K562 (cell line): Measurements from ENCODE around the gene KCNC3. TPM values are rescaled to one million over a fixed set of nuclear protein-coding genes. Genes with fewer than 3 reads are reported as not detected.

Source experiments
- AFF4 ChIP-seq: sonication (generic); formaldehyde crosslinking; IDR thresholded peaks from 2 replicates; pipeline ENCODE4 v1.8.0; 2023; ENCODE audit warnings: mild to moderate bottlenecking, missing genetic modification reagents
- CHCHD3 ChIP-seq: fragments of 250-450 bp; sonication (Bioruptor Pico); IDR thresholded peaks from 2 replicates; pipeline ENCODE4 v2.1.2; 2022; ENCODE audit warnings: mild to moderate bottlenecking
- CREM ChIP-seq: IDR thresholded peaks from 2 replicates; pipeline ENCODE4 v1.6.1; 2014; ENCODE audit warnings: antibody characterized with exemption, low read depth
- EZH2 ChIP-seq: IDR thresholded peaks from 2 replicates; pipeline ENCODE4 v1.6.1; 2012; ENCODE audit warnings: low read depth, mild to moderate bottlenecking, inconsistent platforms, low read length, borderline replicate concordance
- NFIX ChIP-seq: fragments of 250-450 bp; sonication (Bioruptor Pico); IDR thresholded peaks from 2 replicates; pipeline ENCODE4 v1.4.0; 2020; ENCODE audit warnings: low read depth, mild to moderate bottlenecking, moderate library complexity
- SUPT5H ChIP-seq: fragments of 450-650 bp; IDR thresholded peaks from 2 replicates; pipeline ENCODE4 v1.6.1; 2016
- TBP ChIP-seq: optimal IDR thresholded peaks from 2 replicates; pipeline ENCODE3; 2011; ENCODE audit warnings: low read depth, low read length, improper control_type of control experiment
- XRCC4 ChIP-seq: IDR thresholded peaks from one replicate; pipeline ENCODE4 v1.6.1; 2011; ENCODE audit not compliant: insufficient read depth, insufficient read length; ENCODE audit errors: extremely low read depth
- ZBTB40 ChIP-seq, 2 experiments: fragments of 450-650 bp in 1 of 2; sonication (generic) in 1 of 2; formaldehyde crosslinking in 1 of 2; IDR thresholded peaks; 2 replicates each; pipeline versions ENCODE4 v1.7.1 to v1.9.0; 2016 to 2022; ENCODE audit warnings: inconsistent platforms in 1 of 2, mild to moderate bottlenecking in 1 of 2, missing genetic modification reagents in 1 of 2
- ZFP30 ChIP-seq: fragments of 250-450 bp; sonication (Bioruptor Pico); IDR thresholded peaks from 2 replicates; pipeline ENCODE4 v1.8.0; 2022; ENCODE audit warnings: moderate library complexity, mild to moderate bottlenecking, inconsistent platforms, borderline replicate concordance
- ZNF23 ChIP-seq: fragments of 250-450 bp; sonication (Bioruptor Pico); IDR thresholded peaks from 2 replicates; pipeline ENCODE4 v1.4.0; 2020; ENCODE audit warnings: mild to moderate bottlenecking
- polyA plus RNA-seq, 8 experiments: library from polyadenylated mRNA; depleted of rRNA in 4 of 8; stranded (reverse) in 5 of 8; unstranded in 3 of 8; fragments of >200 nt; fragmentation: Nextera tagmentation in 2 of 8; fragmentation: Illumina TruSeq in 1 of 8; extraction: Ambion mirVana in 2 of 8; extraction: Trizol in 1 of 8; gene quantifications; 2 replicates each; pipeline versions ENCODE4 v1.2.1 to v1.2.3, GENCODE V29; 2011 to 2014; ENCODE audit warnings: inconsistent platforms in 1 of 8, missing spikeins in 1 of 8
- total RNA-seq, 7 experiments: library from RNA; depleted of rRNA in 6 of 7; stranded (reverse); fragments of >200 nt in 6 of 7; fragmentation: Illumina TruSeq in 2 of 7; extraction: Trizol in 2 of 7; gene quantifications; 2 replicates each; pipeline versions ENCODE4 v1.2.1 to v1.2.3, GENCODE V29; 2011 to 2021; ENCODE audit warnings: low replicate concordance in 1 of 7
- TF ChIP-seq, protein P1 (sequence below): sonication (generic); formaldehyde crosslinking; IDR thresholded peaks from 2 replicates; pipeline ENCODE4 v1.8.1; 2022; ENCODE audit warnings: missing genetic modification reagents

Gene KCNC3
- total and polyA plus RNA-seq, 9 of the 15 experiments (the other 6 are each of a cell fraction or from before 2014, with no cell fraction given) = 0.03 to 26.2 (median 2.0) TPM

DNA sequence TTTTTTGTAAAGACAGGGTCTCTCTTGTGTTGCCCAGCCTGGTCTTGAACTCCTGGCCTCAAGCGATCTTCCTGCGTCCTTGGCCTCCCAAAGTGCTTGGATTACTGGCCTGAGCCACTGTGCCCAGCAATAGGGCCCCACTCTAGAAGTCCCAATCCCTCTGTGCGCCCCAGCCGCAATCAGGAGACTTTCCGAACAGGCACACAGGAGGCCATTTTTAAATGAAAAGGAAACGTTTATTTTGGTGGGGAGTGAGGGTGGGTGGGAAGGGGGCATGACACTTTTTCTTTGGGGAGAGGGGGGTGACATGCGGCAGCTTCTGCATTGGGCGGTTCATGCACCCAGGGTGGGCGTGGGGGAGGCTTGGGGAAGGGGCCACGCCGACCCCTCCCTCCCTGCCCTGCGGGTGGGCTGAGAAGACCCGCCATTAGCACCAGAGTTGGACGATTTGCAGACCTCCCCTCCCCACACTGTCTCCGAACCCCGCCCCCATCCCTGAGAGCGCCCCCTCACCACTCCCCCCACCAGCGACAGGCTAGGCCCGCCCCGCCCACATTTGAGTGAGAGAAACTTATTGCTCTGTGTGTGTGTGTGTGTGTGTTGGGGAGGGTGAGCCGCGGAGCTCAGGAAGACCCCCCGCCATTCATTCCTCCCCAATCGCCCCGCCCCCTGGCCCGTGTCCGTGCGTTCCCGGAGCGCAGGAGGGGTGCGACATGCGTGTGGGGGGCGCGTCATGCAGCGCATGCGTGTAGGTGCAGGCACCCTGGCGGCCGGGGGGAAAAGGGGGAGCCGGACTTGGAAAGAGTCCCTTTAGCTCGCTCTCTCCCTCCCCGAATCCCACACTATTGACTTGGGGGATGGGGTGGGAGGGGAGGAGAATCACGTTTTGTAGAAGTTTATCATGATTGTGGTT is 17.2 kb downstream of the KCNC3 start (continued):
- 0 out of 2 replicates have a peak, but pooled peaks have one; percentile 31 for TF ChIP-seq AFF4 (CRISPR knock-in tag)
- no peak for TF ChIP-seq XRCC4
- TF ChIP-seq TBP = no peak
- TF ChIP-seq NFIX (CRISPR knock-in tag) = no peak
- TF ChIP-seq, protein P1, sequence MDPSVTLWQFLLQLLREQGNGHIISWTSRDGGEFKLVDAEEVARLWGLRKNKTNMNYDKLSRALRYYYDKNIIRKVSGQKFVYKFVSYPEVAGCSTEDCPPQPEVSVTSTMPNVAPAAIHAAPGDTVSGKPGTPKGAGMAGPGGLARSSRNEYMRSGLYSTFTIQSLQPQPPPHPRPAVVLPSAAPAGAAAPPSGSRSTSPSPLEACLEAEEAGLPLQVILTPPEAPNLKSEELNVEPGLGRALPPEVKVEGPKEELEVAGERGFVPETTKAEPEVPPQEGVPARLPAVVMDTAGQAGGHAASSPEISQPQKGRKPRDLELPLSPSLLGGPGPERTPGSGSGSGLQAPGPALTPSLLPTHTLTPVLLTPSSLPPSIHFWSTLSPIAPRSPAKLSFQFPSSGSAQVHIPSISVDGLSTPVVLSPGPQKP = no peak
- no peak for TF ChIP-seq EZH2
- peak; percentile 66 for TF ChIP-seq CREM
- TF ChIP-seq ZNF23 = no peak
- no peak for TF ChIP-seq ZBTB40 (IDR thresholded peaks at IDR 0.05)
- TF ChIP-seq ZBTB40 (CRISPR knock-in tag; IDR thresholded peaks at IDR 0.05) = no peak
- TF ChIP-seq SUPT5H = peak; percentile 16; the same call in 1 of the 2 replicates
- no peak for TF ChIP-seq ZFP30 (CRISPR knock-in tag)
- no peak for TF ChIP-seq CHCHD3 (CRISPR knock-in tag)
